MG63 (cell line): ENCODE data around the gene HMX1. TPM values are rescaled to one million over a fixed set of nuclear protein-coding genes. Genes with fewer than 3 reads are reported as not detected.

Source experiments
- DNase-seq: peaks from one replicate; pipeline ENCODE4 v3.0.0-alpha.2; 2020
- H3K27me3 ChIP-seq: fragments of 250-450 bp; sonication (Bioruptor Pico); 2 replicates; pipeline ENCODE4 v1.5.1; 2020; ENCODE audit warnings: mild to moderate bottlenecking, moderate library complexity
- H3K36me3 ChIP-seq: fragments of 250-450 bp; sonication (Bioruptor Pico); 2 replicates; pipeline ENCODE4 v1.5.1; 2020; ENCODE audit warnings: mild to moderate bottlenecking, moderate library complexity
- H3K4me3 ChIP-seq: fragments of 250-450 bp; sonication (Bioruptor Pico); 2 replicates; pipeline ENCODE4 v1.5.1; 2020; ENCODE audit warnings: mild to moderate bottlenecking, moderate library complexity
- H3K9me3 ChIP-seq: fragments of 250-450 bp; sonication (Bioruptor Pico); 2 replicates; pipeline ENCODE4 v1.5.1; 2020; ENCODE audit warnings: mild to moderate bottlenecking, moderate library complexity
- total RNA-seq: library from RNA; depleted of rRNA; stranded (reverse); fragments of >200 nt; shearing (Covaris generic); gene quantifications from 2 replicates; pipeline ENCODE4 v1.2.3, GENCODE V29; 2014; ENCODE audit warnings: low replicate concordance

HMX1 gene
- total RNA-seq, 1 experiment from 2014 or later: 17.5 TPM

- H3K36me3 ChIP-seq: no peaks in the 10 kb centered on the region
- H3K4me3 ChIP-seq: no peak overlapping the region
- no peaks in the 10 kb centered on the region; the same call in 1 of the 2 replicates for H3K27me3 ChIP-seq
- DNase-seq: no peak
- no peaks in the 10 kb centered on the region for H3K9me3 ChIP-seq
Measured at GRCh38 chr4:8898419-8898818, 26.8 kb upstream of the HMX1 start.

DNA sequence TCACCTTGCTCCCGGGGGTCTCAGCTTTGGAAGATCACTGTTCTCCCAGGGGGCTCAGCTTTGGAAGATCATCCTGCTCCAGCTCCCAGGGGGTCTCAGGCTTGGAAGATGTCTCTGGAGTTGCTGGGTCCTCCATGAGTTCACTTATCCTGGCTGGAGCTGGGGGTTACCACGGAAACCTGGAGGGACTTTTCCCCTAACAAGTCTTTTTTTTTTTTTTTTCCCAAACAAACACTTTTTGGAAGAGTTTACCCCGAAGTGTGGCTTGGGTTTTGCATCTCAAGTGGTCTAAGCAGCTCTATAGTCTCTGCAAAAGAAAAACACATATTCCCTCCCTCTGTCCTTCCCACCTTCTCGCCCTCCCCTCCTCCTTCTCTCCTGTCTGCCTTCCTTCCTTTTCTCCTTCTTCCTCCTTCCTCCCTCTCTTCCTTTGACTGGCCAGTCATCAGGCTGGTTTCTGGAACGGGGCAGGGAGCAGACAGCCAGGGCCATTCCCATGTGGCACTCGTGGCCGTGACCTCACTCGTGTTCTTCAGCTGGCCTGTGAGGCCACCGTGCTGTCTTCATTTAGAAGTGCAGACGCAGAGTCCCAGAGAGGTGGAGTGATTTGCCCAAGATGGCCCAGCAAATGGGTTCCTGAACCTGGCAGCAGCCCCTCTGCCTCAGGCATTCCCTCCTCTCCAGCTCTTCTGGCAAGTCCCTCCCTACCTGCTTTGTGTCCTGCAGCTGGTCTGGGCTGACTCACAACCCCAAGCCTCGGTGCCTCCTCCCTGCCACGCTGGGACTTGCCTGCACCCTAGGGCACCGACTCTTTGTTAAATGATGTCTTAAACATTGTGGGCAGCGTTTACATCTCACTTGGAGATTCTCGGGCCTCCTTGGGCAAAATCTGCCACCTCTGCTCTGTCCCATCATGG, 25.9 kb upstream of the HMX1 start:
- Histone ChIP-seq H3K36me3 (no peaks in the 10 kb centered on the region), H3K4me3 (no peak overlapping the region), H3K9me3 (no peaks in the 10 kb centered on the region), H3K27me3 (peaks cover 2% of the 10 kb centered on the region; the same call in 1 of the 2 replicates)
- DNase-seq: no peak

DNA sequence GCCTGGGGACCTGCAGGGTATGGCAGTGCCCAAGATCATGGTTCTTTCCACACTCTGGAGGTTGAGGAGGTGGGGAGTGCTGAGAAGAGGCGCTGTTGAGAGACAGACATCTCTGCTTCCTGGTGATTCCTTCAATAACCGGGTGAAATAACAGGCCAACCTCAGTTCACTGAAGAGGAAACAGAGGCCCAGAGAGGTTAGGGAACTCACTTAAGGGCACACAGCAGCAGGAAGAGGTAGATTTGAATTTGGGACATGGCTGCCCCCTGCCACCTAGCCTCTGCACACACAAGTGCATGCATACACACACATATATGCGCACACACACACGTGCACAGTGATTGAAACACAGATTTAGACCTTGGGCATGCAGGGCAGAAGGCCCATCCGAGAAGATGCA, 24.9 kb upstream of the HMX1 start:
- Histone ChIP-seq H3K9me3 (no peaks in the 10 kb centered on the region), H3K4me3 (no peak overlapping the region), H3K27me3 (peaks cover 2% of the 10 kb centered on the region; the same call in 1 of the 2 replicates), H3K36me3 (no peaks in the 10 kb centered on the region)
- no peak for DNase-seq

GRCh38 chr4:8896071-8896470, 24.4 kb upstream of the HMX1 start:
- no peak overlapping the region for H3K4me3 ChIP-seq
- no peaks in the 10 kb centered on the region for H3K9me3 ChIP-seq
- peaks cover 2% of the 10 kb centered on the region; the same call in 1 of the 2 replicates for H3K27me3 ChIP-seq
- H3K36me3 ChIP-seq: no peaks in the 10 kb centered on the region
- DNase-seq: no peak

- Histone ChIP-seq H3K27me3 (peaks cover 2% of the 10 kb centered on the region; the same call in 1 of the 2 replicates), H3K4me3 (no peak overlapping the region), H3K36me3 (no peaks in the 10 kb centered on the region), H3K9me3 (no peaks in the 10 kb centered on the region)
- no peak for DNase-seq
Measured at GRCh38 chr4:8895295-8895694, 23.7 kb upstream of the HMX1 start.

DNA sequence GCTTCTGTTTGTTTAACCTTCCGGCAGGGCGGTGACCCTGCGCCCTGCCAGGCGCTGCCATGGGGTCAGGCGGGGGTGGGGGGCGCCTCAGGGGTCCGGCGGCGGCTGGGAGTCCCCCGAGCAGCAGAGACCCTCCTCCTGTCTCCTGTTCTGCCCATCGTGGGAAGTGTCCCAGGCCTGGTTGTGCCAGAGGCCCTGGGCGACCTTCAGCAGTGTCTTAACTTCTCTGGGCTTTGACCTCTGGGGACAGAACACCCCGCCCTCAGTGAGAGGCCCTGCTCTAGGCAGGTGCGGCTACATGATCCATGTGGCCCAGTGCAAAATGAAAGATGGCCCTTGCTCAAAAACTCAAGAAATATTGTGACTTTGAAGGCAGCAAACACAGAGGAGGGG, 22.8 kb upstream of the HMX1 start:
- no peak for DNase-seq
- no peaks in the 10 kb centered on the region for H3K9me3 ChIP-seq
- no peak overlapping the region for H3K4me3 ChIP-seq
- peaks cover 2% of the 10 kb centered on the region; the same call in 1 of the 2 replicates for H3K27me3 ChIP-seq
- H3K36me3 ChIP-seq: no peaks in the 10 kb centered on the region

DNA sequence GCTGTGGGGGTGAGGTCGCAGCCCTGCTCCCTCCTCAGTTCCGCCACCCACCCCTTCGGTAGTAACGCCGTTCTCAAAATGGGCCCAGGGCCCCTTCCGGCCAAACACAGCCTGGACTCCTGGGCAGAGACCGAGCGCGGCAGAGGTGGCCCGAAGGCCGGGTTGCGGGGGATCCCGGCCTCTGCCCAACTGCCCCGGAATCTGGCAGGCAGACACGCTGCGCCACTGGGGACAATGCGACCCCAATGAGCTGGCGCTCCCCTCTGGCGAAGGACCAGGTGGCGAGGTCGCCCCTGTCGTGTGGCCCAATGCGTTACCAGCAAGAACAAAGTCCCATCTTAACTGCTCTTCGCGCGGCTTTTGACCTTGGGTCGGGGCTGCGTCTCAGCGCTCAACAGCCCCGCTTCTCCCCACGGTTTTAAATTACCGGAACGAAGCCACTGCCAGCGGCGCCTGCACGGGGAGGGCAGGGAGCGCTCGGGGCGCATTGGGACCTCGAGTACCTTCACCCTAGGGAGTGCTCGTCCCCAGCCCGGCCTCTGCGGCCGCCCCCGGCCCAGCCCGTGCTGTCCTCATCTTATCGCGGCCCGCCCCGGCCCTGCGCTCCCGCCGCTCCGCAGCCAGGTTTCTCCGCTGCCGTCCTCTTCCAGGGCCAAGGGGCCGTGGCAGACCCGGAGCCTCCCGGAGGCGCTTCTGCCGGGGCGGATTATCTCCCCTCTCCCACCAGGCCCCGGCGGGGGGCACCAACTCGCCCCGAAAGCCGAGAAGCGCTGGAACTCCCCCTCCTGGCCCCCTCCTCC, 22.2 kb upstream of the HMX1 start:
- no peak for DNase-seq
- H3K4me3 ChIP-seq: no peak overlapping the region
- H3K36me3 ChIP-seq: no peaks in the 10 kb centered on the region
- H3K27me3 ChIP-seq: peaks cover 2% of the 10 kb centered on the region; the same call in 1 of the 2 replicates
- H3K9me3 ChIP-seq: no peaks in the 10 kb centered on the region

DNA sequence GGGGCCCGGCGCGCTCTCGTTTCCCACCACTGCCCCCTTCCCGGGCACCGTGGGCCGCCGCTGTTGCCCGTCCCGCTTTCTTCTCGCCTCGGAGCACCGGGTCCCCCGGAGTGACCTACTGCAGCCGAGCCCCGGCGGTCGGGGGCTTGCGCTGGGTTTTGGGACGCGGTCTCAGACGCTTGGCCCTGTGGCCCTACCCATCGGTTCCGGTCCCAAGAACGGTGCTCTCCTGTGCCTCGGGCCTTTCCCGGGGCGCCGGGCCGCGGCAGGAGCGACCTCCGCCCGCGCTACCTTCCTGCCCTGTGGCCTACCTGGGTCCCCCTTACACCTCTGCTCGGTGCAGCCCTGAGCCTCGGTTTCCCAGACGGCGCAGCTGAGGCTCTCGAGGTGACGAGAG, 21.6 kb upstream of the HMX1 start:
- no peak for DNase-seq
- no peaks in the 10 kb centered on the region for H3K36me3 ChIP-seq
- H3K27me3 ChIP-seq: peaks cover 2% of the 10 kb centered on the region; the same call in 1 of the 2 replicates
- no peak overlapping the region for H3K4me3 ChIP-seq
- no peaks in the 10 kb centered on the region for H3K9me3 ChIP-seq

GRCh38 chr4:8892556-8893226, 21.1 kb upstream of the HMX1 start:
- H3K27me3 ChIP-seq: peaks cover 2% of the 10 kb centered on the region; the same call in 1 of the 2 replicates
- DNase-seq: no peak

DNA sequence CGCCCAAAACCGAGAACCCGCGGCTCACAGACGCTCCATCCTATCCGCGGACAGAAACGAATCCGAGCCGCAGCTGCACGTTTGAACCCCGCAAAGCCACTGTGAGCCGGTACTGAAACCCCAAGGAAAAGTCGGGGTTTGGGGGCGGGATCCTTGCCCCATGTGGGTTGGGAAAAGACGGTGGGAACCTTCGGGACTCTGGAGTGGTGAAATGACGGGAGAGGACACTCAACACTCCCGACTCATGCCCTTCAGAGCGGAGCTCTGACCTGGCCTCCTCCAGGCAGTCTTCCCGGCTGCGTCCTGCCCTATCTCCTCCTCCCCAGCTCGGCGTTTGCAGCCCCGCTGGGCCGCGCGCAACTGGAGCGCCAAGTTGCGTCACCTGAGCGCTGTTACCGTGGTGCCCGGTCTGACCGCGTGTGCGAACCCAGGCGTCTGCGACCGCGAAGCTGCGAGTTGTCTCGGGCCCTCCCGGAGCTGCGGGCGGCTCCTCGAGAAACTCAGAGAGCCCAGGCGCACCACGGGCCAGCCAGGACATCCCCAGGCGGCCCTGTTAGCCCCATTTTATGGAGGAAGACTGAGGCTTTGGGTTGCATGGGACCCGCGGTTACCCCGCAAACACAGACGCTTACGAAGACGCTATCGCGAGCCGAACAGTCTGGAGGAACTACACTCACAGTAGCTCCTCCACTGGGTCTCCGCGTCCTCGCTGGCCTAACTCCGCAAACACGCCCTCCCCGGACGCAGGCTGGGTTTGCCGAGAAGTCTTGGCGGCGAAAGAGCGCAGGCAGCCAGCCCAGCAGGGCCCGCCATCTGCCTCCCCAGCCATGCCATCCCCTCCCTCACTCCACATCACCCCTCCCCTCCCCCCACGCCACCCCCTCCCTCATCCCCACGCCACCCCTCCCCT, 20.3 kb upstream of the HMX1 start:
- DNase-seq: no peak
- peaks cover 2% of the 10 kb centered on the region; the same call in 1 of the 2 replicates for H3K27me3 ChIP-seq
- no peaks in the 10 kb centered on the region for H3K9me3 ChIP-seq
- no peaks in the 10 kb centered on the region for H3K36me3 ChIP-seq
- H3K4me3 ChIP-seq: no peak overlapping the region

More at GRCh38 chr4:8892556-8893226, 21.1 kb upstream of the HMX1 start:
- H3K4me3 ChIP-seq: no peak overlapping the region
- no peaks in the 10 kb centered on the region for H3K9me3 ChIP-seq
- H3K36me3 ChIP-seq: no peaks in the 10 kb centered on the region

DNA sequence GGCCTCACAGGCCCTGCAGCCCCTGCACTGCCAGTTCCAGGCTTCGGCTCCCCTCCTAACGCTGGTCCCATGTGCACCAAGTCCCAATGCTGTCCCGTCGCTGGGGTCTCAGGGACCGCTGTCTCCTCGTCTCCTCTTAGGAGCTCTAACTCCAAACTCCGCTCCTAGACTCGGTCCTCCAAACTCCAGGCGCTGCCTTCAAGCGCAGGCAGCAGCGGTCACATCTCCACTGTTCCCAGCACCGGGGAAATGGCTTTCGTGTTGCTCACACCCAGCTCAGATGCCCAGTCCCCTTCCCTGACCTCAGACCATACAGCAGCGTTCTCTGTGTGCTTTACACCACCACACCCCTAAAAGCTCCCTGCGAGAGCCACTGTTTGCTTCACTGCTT, 19.6 kb upstream of the HMX1 start:
- Histone ChIP-seq H3K36me3 (no peaks in the 10 kb centered on the region), H3K27me3 (peaks cover 2% of the 10 kb centered on the region; the same call in 1 of the 2 replicates), H3K9me3 (no peaks in the 10 kb centered on the region), H3K4me3 (no peak overlapping the region)
- DNase-seq: no peak

- no peak overlapping the region for H3K4me3 ChIP-seq
- no peak for DNase-seq
- H3K27me3 ChIP-seq: peaks cover 2% of the 10 kb centered on the region; the same call in 1 of the 2 replicates
- H3K36me3 ChIP-seq: no peaks in the 10 kb centered on the region
- H3K9me3 ChIP-seq: no peaks in the 10 kb centered on the region
Measured at GRCh38 chr4:8888856-8889255, 17.2 kb upstream of the HMX1 start.

- H3K27me3 ChIP-seq: no peaks in the 10 kb centered on the region
- no peak overlapping the region for H3K4me3 ChIP-seq
- DNase-seq: no peak
- H3K36me3 ChIP-seq: no peaks in the 10 kb centered on the region
- no peaks in the 10 kb centered on the region for H3K9me3 ChIP-seq
Measured at GRCh38 chr4:8886612-8887406, 15.2 kb upstream of the HMX1 start.

GRCh38 chr4:8882239-8882638, 10.6 kb upstream of the HMX1 start:
- no peak for DNase-seq
- H3K4me3 ChIP-seq: no peak overlapping the region
- H3K36me3 ChIP-seq: no peaks in the 10 kb centered on the region
- H3K9me3 ChIP-seq: no peaks in the 10 kb centered on the region
- H3K27me3 ChIP-seq: no peaks in the 10 kb centered on the region

GRCh38 chr4:8880851-8881250, 9.2 kb upstream of the HMX1 start:
- Histone ChIP-seq H3K4me3 (no peak overlapping the region), H3K9me3 (no peaks in the 10 kb centered on the region), H3K27me3 (no peaks in the 10 kb centered on the region), H3K36me3 (no peaks in the 10 kb centered on the region)
- DNase-seq: no peak
